B cell (primary cell): ENCODE measurements around the gene NDUFB7. TPM values are rescaled to one million over a fixed set of nuclear protein-coding genes. Genes with fewer than 3 reads are reported as not detected.

Experiments used
- ATAC-seq: fragments of 200-7000 bp; cut with Tn5 transposase; one replicate; pipeline ENCODE4 v1.10.0; 2021; ENCODE audit warnings: low read depth, mild to moderate bottlenecking, moderate number of reproducible peaks, moderate library complexity
- CTCF ChIA-PET: fragments of 350-600 bp; sonication (Branson Sonifier 250); formaldehyde crosslinking; loops from one replicate; lab custom pipeline; 2021; ENCODE audit warnings: antibody characterized with exemption, inconsistent platforms; lab: Charles Lee
- POLR2A ChIA-PET: fragments of 350-600 bp; sonication (Branson Sonifier 250); formaldehyde crosslinking; loops from one replicate; lab custom pipeline; 2021; ENCODE audit warnings: antibody characterized with exemption; lab: Charles Lee
- DNase-seq: peaks from one replicate; pipeline ENCODE4 v3.0.0; 2013
- H2AFZ ChIP-seq: 2 replicates; pipeline ENCODE4 v1.6.1; 2012; ENCODE audit warnings: mild to moderate bottlenecking, low read depth, low read length; ENCODE audit not compliant: insufficient read depth, poor library complexity, severe bottlenecking
- H3K27ac ChIP-seq, 2 donors: 1 replicate in 1 of 2; 2 replicates in 1 of 2; pipeline ENCODE4 v1.5.1; 2012 to 2013; ENCODE audit warnings: low read length in 2 of 2, mild to moderate bottlenecking in 2 of 2, moderate library complexity in 1 of 2
- H3K27me3 ChIP-seq, 4 experiments: fragments of 200-600 bp in 1 of 4; sonication (generic) in 1 of 4; replicated peaks in 1 of 4; 1 replicate in 2 of 4; 2 replicates in 2 of 4; pipeline versions ENCODE4 v1.6.1 to v1.7.0; 2013 to 2016; ENCODE audit warnings: low read length in 3 of 4, mild to moderate bottlenecking in 2 of 4, mixed read lengths in 1 of 4, moderate library complexity in 1 of 4; ENCODE audit not compliant: insufficient read depth in 4 of 4, control insufficient read depth in 3 of 4; ENCODE audit errors: control extremely low read depth in 1 of 4
- H3K36me3 ChIP-seq, 2 experiments: replicated peaks in 1 of 2; 1 replicate in 1 of 2; 2 replicates in 1 of 2; pipeline versions ENCODE4 v1.6.1 to v1.7.1; 2013; ENCODE audit warnings: low read length in 1 of 2; ENCODE audit not compliant: insufficient read depth in 2 of 2, control insufficient read depth in 1 of 2; ENCODE audit errors: control extremely low read depth in 1 of 2, extremely low read depth in 1 of 2
- H3K4me1 ChIP-seq, 2 donors: fragments of 200-600 bp in 1 of 2; sonication (generic) in 1 of 2; 1 replicate in 1 of 2; 2 replicates in 1 of 2; pipeline versions ENCODE4 v1.5.1 to v1.6.1; 2013 to 2017; ENCODE audit warnings: low read length in 2 of 2; ENCODE audit not compliant: control insufficient read depth in 2 of 2, insufficient read depth in 2 of 2
- H3K4me2 ChIP-seq: replicated peaks from 2 replicates; pipeline ENCODE3; 2012; ENCODE audit warnings: mild to moderate bottlenecking, low read depth, low read length; ENCODE audit not compliant: poor library complexity, severe bottlenecking
- H3K4me3 ChIP-seq, 5 experiments: fragments of 200-600 bp in 1 of 5; sonication (generic) in 1 of 5; 1 replicate in 3 of 5; 2 replicates in 2 of 5; pipeline versions ENCODE4 v1.5.1 to v1.7.0; 2011 to 2016; ENCODE audit warnings: low read length in 4 of 5, mild to moderate bottlenecking in 4 of 5, low read depth in 2 of 5, control low read depth in 1 of 5, moderate library complexity in 1 of 5; ENCODE audit not compliant: insufficient read depth in 1 of 5; ENCODE audit errors: control extremely low read depth in 1 of 5, extremely low read depth in 1 of 5
- H3K79me2 ChIP-seq: fragments of 200-600 bp; sonication (generic); one replicate; pipeline ENCODE4 v1.6.0; 2016; ENCODE audit warnings: low read length; ENCODE audit not compliant: control insufficient read depth, insufficient read depth
- H3K9ac ChIP-seq: fragments of 200-600 bp; sonication (generic); 2 replicates; pipeline ENCODE4 v1.6.1; 2017; ENCODE audit warnings: mild to moderate bottlenecking, low read length, moderate library complexity
- H3K9me3 ChIP-seq, 3 donors: one replicate each; pipeline versions ENCODE4 v1.6.1 to v1.7.1; 2013; ENCODE audit warnings: low read length in 2 of 3; ENCODE audit not compliant: control insufficient read depth in 2 of 3, insufficient read depth in 1 of 3; ENCODE audit errors: control extremely low read depth in 1 of 3
- H4K20me1 ChIP-seq: 2 replicates; pipeline ENCODE4 v1.6.0; 2012; ENCODE audit warnings: mild to moderate bottlenecking, low read length; ENCODE audit not compliant: insufficient read depth, control insufficient read depth, poor library complexity, severe bottlenecking
- H3K27ac Mint-ChIP-seq: one replicate; pipeline ENCODE4 v1.8.0; 2021; ENCODE audit warnings: mixed read lengths
- H3K27me3 Mint-ChIP-seq: one replicate; pipeline ENCODE4 v1.8.0; 2021; ENCODE audit warnings: mixed read lengths
- H3K4me1 Mint-ChIP-seq: one replicate; pipeline ENCODE4 v1.8.0; 2021; ENCODE audit warnings: mixed read lengths
- H3K4me3 Mint-ChIP-seq: one replicate; pipeline ENCODE4 v1.8.0; 2021; ENCODE audit warnings: mixed read lengths
- H3K9me3 Mint-ChIP-seq: one replicate; pipeline ENCODE4 v1.8.0; 2022; ENCODE audit warnings: mixed read lengths; ENCODE audit not compliant: insufficient read depth
- CTCF ChIP-seq: fragments of 200-600 bp; IDR thresholded peaks from one replicate; pipeline ENCODE4 v1.8.0; 2022; ENCODE audit warnings: antibody characterized with exemption, mild to moderate bottlenecking
- EZH2 ChIP-seq: IDR thresholded peaks from 2 replicates; pipeline ENCODE4 v1.6.1; 2012; ENCODE audit warnings: borderline replicate concordance, low read depth, mild to moderate bottlenecking, moderate library complexity, low read length; ENCODE audit not compliant: insufficient read depth, poor library complexity, severe bottlenecking
- WGBS: methylation state at CpG from one replicate; pipeline ENCODE4 v1.1.5; 2013; ENCODE audit warnings: missing lambda C conversion rate; ENCODE audit not compliant: insufficient coverage; 5-methylcytosine and 5-hydroxymethylcytosine counted together
- intact Hi-C: fragments of 100-400 bp; cut with micrococcal nuclease; formaldehyde crosslinking; loops from one replicate; pipeline ENCODE4 v1.10.0; 2022
- polyA plus RNA-seq: library from polyadenylated mRNA; depleted of rRNA; stranded (reverse); fragments of >200 nt; gene quantifications from 2 replicates; pipeline ENCODE4 v1.2.3, GENCODE V29; 2012
- total RNA-seq, 2 donors: library from RNA; stranded (reverse); fragments of 120-200 nt in 1 of 2; gene quantifications; 1 replicate in 1 of 2; 2 replicates in 1 of 2; pipeline versions ENCODE4 v1.2.3 to v1.2.4, GENCODE V29; 2013 to 2022

The NDUFB7 gene
- total and polyA plus RNA-seq, 2 donors (not counting 1 experiment from before 2014, with no cell fraction given) = 71.5 to 168 TPM

GRCh38 chr19:14544977-14545715, 26.7 kb downstream of the NDUFB7 start:
- no peak for DNase-seq
- Mint-ChIP-seq H3K27ac (no peak overlapping the region), H3K27me3 (no peaks in the 10 kb centered on the region), H3K4me3 (no peak overlapping the region), H3K9me3 (no peaks in the 10 kb centered on the region), H3K4me1 (peaks cover 20% of the 10 kb centered on the region)
- no peak overlapping the region for H3K9ac ChIP-seq
- no peak overlapping the region for H3K27ac ChIP-seq
- CTCF ChIA-PET = interaction anchor here (0.7 to 3.7 kb wide), 2 partner anchors 11 to 145 kb away, joined by 3 to 16 read pairs; partner anchors contain the start of gene ZNF333
- H3K4me3 ChIP-seq = no peak overlapping the region
- peaks cover 2 to 8% of the 10 kb centered on the region in 2 donors for H3K4me1 ChIP-seq
- H3K9me3 ChIP-seq = no peaks in the 10 kb centered on the region
- H3K36me3 ChIP-seq = peaks cover 0 to 13% of the 10 kb centered on the region in 2 experiments
- no peak for TF ChIP-seq EZH2
- TF ChIP-seq CTCF = no peak
- H3K79me2 ChIP-seq = peaks cover 81% of the 10 kb centered on the region
- POLR2A ChIA-PET = interaction anchor here (0.6 kb wide), 1 partner anchor 20 kb away, joined by 3 read pairs; no protein-coding TSS in a partner anchor
- intact Hi-C loops = no loop called here
- H4K20me1 ChIP-seq = peaks cover 37% of the 10 kb centered on the region
- no peaks in the 10 kb centered on the region for H3K27me3 ChIP-seq
- no peak overlapping the region for H2AFZ ChIP-seq
- no peak overlapping the region for H3K4me2 ChIP-seq
- ATAC-seq = no peak
- WGBS = 95% methylated on average over 18 of the region's 21 CpGs

- TF ChIP-seq EZH2 = no peak
- TF ChIP-seq CTCF = no peak
- Histone ChIP-seq H3K79me2 (peaks cover 78% of the 10 kb centered on the region), H3K4me3 (no peak overlapping the region), H3K4me2 (no peak overlapping the region), H3K27ac (no peak overlapping the region), H3K9me3 (no peaks in the 10 kb centered on the region), H3K27me3 (no peaks in the 10 kb centered on the region), H3K4me1 (peaks cover 0 to 5% of the 10 kb centered on the region in 2 donors), H3K9ac (no peak overlapping the region), H2AFZ (no peak overlapping the region), H4K20me1 (peaks cover 34% of the 10 kb centered on the region), H3K36me3 (peaks cover 0 to 9% of the 10 kb centered on the region in 2 experiments)
- Mint-ChIP-seq H3K27me3 (no peaks in the 10 kb centered on the region), H3K27ac (no peak overlapping the region), H3K4me1 (peaks cover 21% of the 10 kb centered on the region), H3K4me3 (no peak overlapping the region), H3K9me3 (no peaks in the 10 kb centered on the region)
- POLR2A ChIA-PET = no interaction called here
- intact Hi-C loops = no loop called here
- no peak for DNase-seq
- CTCF ChIA-PET = interaction anchor here (3.7 kb wide), 1 partner anchor 12 kb away, joined by 16 read pairs; no protein-coding TSS in a partner anchor
- WGBS = 95% methylated on average over 5 of the region's 5 CpGs
- no peak for ATAC-seq
Measured at GRCh38 chr19:14544047-14544446, 27.8 kb downstream of the NDUFB7 start.
